CD4-positive, alpha-beta memory T cell (primary cell): Measurements from ENCODE around the gene TMX1. TPM values are rescaled to one million over a fixed set of nuclear protein-coding genes. Genes with fewer than 3 reads are reported as not detected.

Experiments
- CTCF ChIA-PET: fragments of 350-600 bp; sonication (Branson Sonifier 250); formaldehyde crosslinking; loops from one replicate; lab custom pipeline; 2021; ENCODE audit warnings: inconsistent platforms; ENCODE audit not compliant: partially characterized antibody; lab: Charles Lee
- POLR2A ChIA-PET: fragments of 350-600 bp; sonication (Branson Sonifier 250); formaldehyde crosslinking; loops from one replicate; lab custom pipeline; 2021; ENCODE audit not compliant: partially characterized antibody; lab: Charles Lee
- DNase-seq, 5 donors: peaks; one replicate each; pipeline versions ENCODE4 v3.0.0 to v3.0.0-alpha.2; 2020 to 2022; ENCODE audit warnings: mixed read lengths in 1 of 5
- H3K27ac ChIP-seq: one replicate; pipeline ENCODE4 v1.7.0; 2013; ENCODE audit warnings: low read depth, low read length
- H3K27me3 ChIP-seq: 2 replicates; pipeline ENCODE4 v1.7.0; 2013; ENCODE audit warnings: mild to moderate bottlenecking, low read length, moderate library complexity; ENCODE audit not compliant: insufficient read depth
- H3K36me3 ChIP-seq: 2 replicates; pipeline ENCODE4 v1.7.0; 2013; ENCODE audit warnings: mild to moderate bottlenecking, low read length, moderate library complexity; ENCODE audit not compliant: insufficient read depth
- H3K4me1 ChIP-seq: 2 replicates; pipeline ENCODE4 v1.7.0; 2013; ENCODE audit warnings: mild to moderate bottlenecking, low read length, moderate library complexity; ENCODE audit not compliant: insufficient read depth
- H3K4me3 ChIP-seq, 2 donors: one replicate each; pipeline ENCODE4 v1.7.0; 2013; ENCODE audit warnings: low read length in 2 of 2, mild to moderate bottlenecking in 1 of 2
- H3K9me3 ChIP-seq, 2 donors: one replicate each; pipeline ENCODE4 v1.7.0; 2013; ENCODE audit warnings: low read length in 2 of 2, control low read depth in 1 of 2; ENCODE audit not compliant: control insufficient read depth in 1 of 2
- H3K27ac Mint-ChIP-seq, 7 donors: one replicate each; pipeline ENCODE4 v1.8.0; 2020 to 2021; ENCODE audit warnings: mixed read lengths in 7 of 7, mild to moderate bottlenecking in 6 of 7, inconsistent platforms in 3 of 7, moderate library complexity in 3 of 7
- H3K27me3 Mint-ChIP-seq, 2 donors: one replicate each; pipeline ENCODE4 v1.8.0; 2020 to 2021; ENCODE audit warnings: mixed read lengths in 2 of 2
- H3K36me3 Mint-ChIP-seq, 2 donors: one replicate each; pipeline ENCODE4 v1.8.0; 2020 to 2021; ENCODE audit warnings: mixed read lengths in 2 of 2, inconsistent platforms in 1 of 2, mild to moderate bottlenecking in 1 of 2
- H3K4me1 Mint-ChIP-seq, 4 donors: one replicate each; pipeline ENCODE4 v1.8.0; 2020 to 2021; ENCODE audit warnings: mixed read lengths in 4 of 4, mild to moderate bottlenecking in 1 of 4
- H3K4me3 Mint-ChIP-seq, 8 donors: one replicate each; pipeline ENCODE4 v1.8.0; 2020 to 2021; ENCODE audit warnings: mixed read lengths in 8 of 8, mild to moderate bottlenecking in 7 of 8, moderate library complexity in 6 of 8, inconsistent platforms in 3 of 8
- H3K9me3 Mint-ChIP-seq, 8 donors: one replicate each; pipeline ENCODE4 v1.8.0; 2020 to 2021; ENCODE audit warnings: mixed read lengths in 8 of 8, mild to moderate bottlenecking in 5 of 8, inconsistent platforms in 3 of 8, moderate library complexity in 1 of 8
- intact Hi-C: fragments of 100-400 bp; cut with micrococcal nuclease; formaldehyde crosslinking; loops from one replicate; pipeline ENCODE4 v1.15.1; 2023
- polyA plus RNA-seq, 2 donors: library from polyadenylated mRNA; unstranded; fragments of 300-500 nt; fragmentation: Illumina TruSeq; gene quantifications; one replicate each; pipeline ENCODE4 v1.2.3, GENCODE V29; 2021
- total RNA-seq, 2 experiments: library from RNA; stranded (reverse); gene quantifications; one replicate each; pipeline ENCODE4 v1.2.3, GENCODE V29; 2021

The TMX1 gene
- total and polyA plus RNA-seq, 4 experiments from 2014 or later = 28.5 to 62.9 (median 36.2) TPM

GRCh38 chr14:51304941-51305340 is 64.9 kb downstream of the TMX1 start:
- CTCF ChIA-PET = no interaction called here
- intact Hi-C loops = no loop called here
- no peaks in the 10 kb centered on the region for H3K36me3 Mint-ChIP-seq

DNA sequence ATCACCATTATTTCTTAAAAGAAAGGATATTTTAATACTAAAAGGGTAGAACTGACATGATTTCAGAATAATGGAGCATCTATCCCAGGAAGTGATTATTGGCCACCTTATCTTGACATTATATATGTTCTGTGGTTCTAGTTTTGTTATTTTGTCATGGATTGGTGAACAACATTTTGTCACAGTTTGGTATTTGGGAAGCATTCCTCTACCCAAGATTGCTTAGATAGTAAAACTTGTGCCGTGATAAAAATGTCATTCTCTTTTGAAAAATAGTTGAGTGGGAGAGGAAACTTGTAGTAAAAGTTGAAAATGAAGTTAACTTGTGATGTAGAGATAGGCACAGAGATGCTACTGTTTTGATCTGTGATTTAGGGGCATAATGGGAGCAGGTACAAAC is 65.7 kb downstream of the TMX1 start:
- DNase-seq = no peak
- no peaks in the 10 kb centered on the region for H3K4me1 ChIP-seq
- Mint-ChIP-seq H3K4me1 (no peaks in the 10 kb centered on the region), H3K9me3 (peaks cover 0 to 2% (median 0%) of the 10 kb centered on the region in 8 donors), H3K36me3 (no peaks in the 10 kb centered on the region), H3K4me3 (no peak overlapping the region), H3K27me3 (no peaks in the 10 kb centered on the region), H3K27ac (no peak overlapping the region)
- no peak overlapping the region for H3K27ac ChIP-seq
- no peaks in the 10 kb centered on the region for H3K27me3 ChIP-seq
- ChIA-PET POLR2A (no interaction called here), CTCF (no interaction called here)
- intact Hi-C loops = no loop called here
- no peaks in the 10 kb centered on the region for H3K9me3 ChIP-seq
- H3K36me3 ChIP-seq = no peaks in the 10 kb centered on the region
- H3K4me3 ChIP-seq = no peak overlapping the region

More at GRCh38 chr14:51304941-51305340, 64.9 kb downstream of the TMX1 start:
- H3K4me1 ChIP-seq = no peaks in the 10 kb centered on the region
- Mint-ChIP-seq H3K9me3 (peaks cover 0 to 2% (median 0%) of the 10 kb centered on the region in 8 donors), H3K27me3 (no peaks in the 10 kb centered on the region), H3K27ac (no peak overlapping the region), H3K4me3 (no peak overlapping the region), H3K4me1 (no peaks in the 10 kb centered on the region)
- H3K9me3 ChIP-seq = no peaks in the 10 kb centered on the region
- H3K4me3 ChIP-seq = no peak overlapping the region
- no peak overlapping the region for H3K27ac ChIP-seq
- no peaks in the 10 kb centered on the region for H3K36me3 ChIP-seq
- DNase-seq = no peak
- H3K27me3 ChIP-seq = no peaks in the 10 kb centered on the region
- POLR2A ChIA-PET = no interaction called here

Other genes starting within 250 kb of the TMX1 start
- under 1 TPM; 0.44 to 0.55 TPM for gene TRIM9, start 145.1 kb upstream of the TMX1 start, total RNA-seq
- gene TRIM9, start 145.1 kb upstream of the TMX1 start, polyA plus RNA-seq = under 1 TPM in 1 of 2 donors, not detected in 1; 0.05 TPM